HepG2 (cell line): Measurements from ENCODE around the gene CORO1A. TPM values are rescaled to one million over a fixed set of nuclear protein-coding genes. Genes with fewer than 3 reads are reported as not detected.
A peak's percentile ranks its signal among the peaks of the same experiment; 100 is the strongest.
"Not testable (repeated sequence)": the region's sequence is repeated elsewhere in the genome, so short reads cannot be mapped to it uniquely, and the experiment has no call there.

Experiments used
- ATAC-seq: fragments of 200-7000 bp; cut with Tn5 transposase; 3 replicates; pipeline ENCODE4 v1.9.1; 2020; ENCODE audit warnings: mild to moderate bottlenecking, moderate library complexity
- BruUV-seq: library from RNA; stranded (reverse); fragments of 400-500 nt; replicated peaks from 2 replicates; lab custom pipeline; 2021; lab: Mats Ljungman, UMichigan
- CTCF ChIA-PET: fragments of 300-600 bp; formaldehyde crosslinking; extraction: SDS; loops from one replicate; lab custom pipeline; 2021; ENCODE audit warnings: low total read pairs, inconsistent platforms, low intra/inter-chr PET ratio; lab: Yijun Ruan, JAX
- POLR2A ChIA-PET: fragments of 350-600 bp; sonication (Branson Sonifier 250); formaldehyde crosslinking; loops from one replicate; lab custom pipeline; 2020; ENCODE audit warnings: antibody characterized with exemption, inconsistent platforms; lab: Yijun Ruan, JAX
- DNase-seq: peaks from one replicate; pipeline ENCODE4 v3.0.0-alpha.2; 2015; ENCODE audit warnings: low spot score
- FAIRE-seq: peaks from 3 replicates; lab custom pipeline; 2011; peaks lifted over from hg19 to GRCh38; lab: Jason Lieb, UNC
- H2AFZ ChIP-seq: one replicate; pipeline ENCODE4 v1.6.1; 2011; ENCODE audit warnings: low read length, inconsistent platforms
- H3K27ac ChIP-seq: fragments of 300-600 bp; 3 replicates; pipeline ENCODE4 v1.8.0; 2011; ENCODE audit warnings: mixed run types, mild to moderate bottlenecking, mixed read lengths, low read length, inconsistent platforms; ENCODE audit not compliant: insufficient read depth; ENCODE audit errors: extremely low read length
- H3K27me3 ChIP-seq, 2 experiments: fragments of 200-600 bp in 1 of 2; 2 replicates in 1 of 2; 3 replicates in 1 of 2; pipeline versions ENCODE4 v1.6.0 to v1.8.0; 2011; ENCODE audit warnings: low read length in 2 of 2, mild to moderate bottlenecking in 2 of 2, moderate library complexity in 2 of 2, inconsistent platforms in 1 of 2; ENCODE audit not compliant: insufficient read depth in 2 of 2, control insufficient read depth in 1 of 2
- H3K36me3 ChIP-seq, 2 experiments: fragments of 200-600 bp in 1 of 2; replicated peaks in 1 of 2; 2 replicates in 1 of 2; 3 replicates in 1 of 2; pipeline versions ENCODE4 v1.5.1 to v1.8.0; 2011; ENCODE audit warnings: low read length in 2 of 2, inconsistent platforms in 1 of 2; ENCODE audit not compliant: insufficient read depth in 2 of 2, control insufficient read depth in 1 of 2
- H3K4me1 ChIP-seq: 2 replicates; pipeline ENCODE4 v1.5.1; 2012; ENCODE audit warnings: low read length, inconsistent platforms; ENCODE audit not compliant: insufficient read depth
- H3K4me2 ChIP-seq: 2 replicates; pipeline ENCODE4 v1.6.0; 2011; ENCODE audit warnings: low read depth, low read length, inconsistent platforms
- H3K4me3 ChIP-seq, 3 experiments: fragments of 200-600 bp in 1 of 3; sonication (generic), shearing (Covaris generic) in 1 of 3; replicated peaks in 1 of 3; 2 replicates each; pipeline ENCODE4 v1.5.1; 2011 to 2016; ENCODE audit warnings: low read length in 3 of 3, inconsistent platforms in 2 of 3, low read depth in 2 of 3, mild to moderate bottlenecking in 2 of 3, control low read depth in 1 of 3, mixed read lengths in 1 of 3; ENCODE audit not compliant: insufficient read depth in 1 of 3
- H3K79me2 ChIP-seq: one replicate; pipeline ENCODE4 v1.6.1; 2011; ENCODE audit warnings: low read length, inconsistent platforms; ENCODE audit not compliant: insufficient read depth
- H3K9ac ChIP-seq: 2 replicates; pipeline ENCODE4 v1.6.0; 2011; ENCODE audit warnings: mild to moderate bottlenecking, low read depth, low read length, inconsistent platforms; ENCODE audit not compliant: insufficient read depth
- H3K9me3 ChIP-seq: 2 replicates; pipeline ENCODE4 v1.5.1; 2012; ENCODE audit warnings: mild to moderate bottlenecking, low read length
- H4K20me1 ChIP-seq: 2 replicates; pipeline ENCODE4 v1.6.0; 2011; ENCODE audit warnings: inconsistent platforms, mild to moderate bottlenecking, low read length, moderate library complexity; ENCODE audit not compliant: insufficient read depth
- BCL6 ChIP-seq: IDR thresholded peaks from 2 replicates; pipeline ENCODE4 v1.6.1; 2016; ENCODE audit warnings: missing genetic modification reagents, missing compliant biosample characterization
- PATZ1 ChIP-seq: sonication (generic); formaldehyde crosslinking; IDR thresholded peaks from 2 replicates; pipeline ENCODE4 v1.4.0; 2020; ENCODE audit warnings: missing genetic modification reagents
- SOX13 ChIP-seq, 3 experiments: fragments of 450-650 bp in 1 of 3; sonication (generic) in 1 of 3; formaldehyde crosslinking in 1 of 3; IDR thresholded peaks in 2 of 3; conservative IDR thresholded peaks in 1 of 3; 2 replicates each; pipeline versions ENCODE4 v1.5.0 to v1.6.1; 2016 to 2020; ENCODE audit warnings: antibody characterized with exemption in 1 of 3, mild to moderate bottlenecking in 1 of 3, missing compliant biosample characterization in 1 of 3, missing genetic modification reagents in 1 of 3, moderate library complexity in 1 of 3
- TBX2 ChIP-seq: sonication (generic); formaldehyde crosslinking; IDR thresholded peaks from 2 replicates; pipeline ENCODE4 v1.5.0; 2020; ENCODE audit warnings: missing genetic modification reagents, mild to moderate bottlenecking, borderline replicate concordance
- ZNF687 ChIP-seq: sonication (generic); formaldehyde crosslinking; IDR thresholded peaks from 2 replicates; pipeline ENCODE4 v1.5.1; 2020; ENCODE audit warnings: mild to moderate bottlenecking, missing genetic modification reagents, moderate library complexity
- ZNF777 ChIP-seq: sonication (generic); formaldehyde crosslinking; IDR thresholded peaks from 2 replicates; pipeline ENCODE4 v1.4.0; 2020; ENCODE audit warnings: missing genetic modification reagents
- WGBS: methylation state at CpG from one replicate; pipeline ENCODE4 v1.1.6; 2017; ENCODE audit warnings: low lambda C conversion rate; 5-methylcytosine and 5-hydroxymethylcytosine counted together
- in situ Hi-C: cut with HindIII; loops from 2 replicates; pipeline ENCODE4 v1.10.0; 2017; ENCODE audit warnings: low pct_unique_long_range_greater_than_20kb; ENCODE audit not compliant: extremely low pct_ligation_motif_present
- intact Hi-C: fragments of 100-400 bp; cut with micrococcal nuclease; formaldehyde crosslinking; loops from one replicate; pipeline ENCODE4 v1.10.0; 2022; ENCODE audit not compliant: unreplicated experiment
- polyA plus RNA-seq, 8 experiments: library from polyadenylated mRNA; depleted of rRNA in 3 of 8; stranded (reverse) in 7 of 8; unstranded in 1 of 8; fragments of >200 nt; fragmentation: Illumina TruSeq in 4 of 8; extraction: Trizol in 4 of 8; gene quantifications; 2 replicates each; pipeline versions ENCODE4 v1.2.1 to v1.2.3, GENCODE V29; 2011 to 2016; ENCODE audit warnings: low read depth in 4 of 8, missing spikeins in 1 of 8, mixed read lengths in 1 of 8; ENCODE audit not compliant: insufficient read depth in 1 of 8
- total RNA-seq, 5 experiments: library from RNA; depleted of rRNA; stranded (reverse); fragments of >200 nt; fragmentation: Illumina TruSeq; extraction: Trizol; gene quantifications; 2 replicates each; pipeline ENCODE4 v1.2.3, GENCODE V29; 2016; ENCODE audit warnings: low read depth in 1 of 5

CORO1A gene
- total and polyA plus RNA-seq, 2 of the 13 experiments (the other 11 are each of a cell fraction or from before 2014, with no cell fraction given) = 6.5 to 12.9 TPM

GRCh38 chr16:30170145-30170544, 13.3 kb upstream of the CORO1A start:
- peak; percentile 72 for TF ChIP-seq ZNF777
- not testable (repeated sequence) for TF ChIP-seq SOX13 (IDR thresholded peaks at IDR 0.05)
- TF ChIP-seq SOX13 (CRISPR knock-in tag; conservative IDR thresholded peaks at IDR 0.05 in 1 of 2, IDR thresholded peaks at IDR 0.05 in 1 of 2) = 0 out of 4 replicates have a peak, but pooled peaks of 1 of the 2 experiments have one; percentile 37
- TF ChIP-seq ZNF687 (CRISPR knock-in tag) = peak; percentile 33; the same call in 1 of the 2 replicates
- peak; percentile 96 for TF ChIP-seq PATZ1 (CRISPR knock-in tag)
- 0 out of 2 replicates have a peak, but pooled peaks have one; percentile 8 for TF ChIP-seq BCL6 (CRISPR knock-in tag)
- TF ChIP-seq TBX2 (CRISPR knock-in tag) = peak; percentile 38; the same call in 1 of the 2 replicates
- TF ChIP-seq, all 625 proteins: peak for 6; not testable (repeated sequence) for 619
- BruUV-seq, intact Hi-C loops, H3K36me3 ChIP-seq, H2AFZ ChIP-seq, H3K27ac ChIP-seq, FAIRE-seq, H4K20me1 ChIP-seq, H3K4me3 ChIP-seq, H3K79me2 ChIP-seq, DNase-seq, H3K9ac ChIP-seq, in situ Hi-C loops, ATAC-seq, H3K27me3 ChIP-seq, CTCF ChIA-PET, H3K9me3 ChIP-seq, H3K4me2 ChIP-seq, H3K4me1 ChIP-seq, POLR2A ChIA-PET: not testable (repeated sequence)
- WGBS = 0% methylated on average over 3 of the region's 31 CpGs
